GM21619 (cell line): ENCODE results near the gene DBP.

Source experiments
- ATAC-seq: cut with Tn5 transposase; IDR thresholded peaks from one replicate; pipeline ENCODE4 v1.9.1; 2021; ENCODE audit not compliant: unreplicated experiment

The DBP gene

DNA sequence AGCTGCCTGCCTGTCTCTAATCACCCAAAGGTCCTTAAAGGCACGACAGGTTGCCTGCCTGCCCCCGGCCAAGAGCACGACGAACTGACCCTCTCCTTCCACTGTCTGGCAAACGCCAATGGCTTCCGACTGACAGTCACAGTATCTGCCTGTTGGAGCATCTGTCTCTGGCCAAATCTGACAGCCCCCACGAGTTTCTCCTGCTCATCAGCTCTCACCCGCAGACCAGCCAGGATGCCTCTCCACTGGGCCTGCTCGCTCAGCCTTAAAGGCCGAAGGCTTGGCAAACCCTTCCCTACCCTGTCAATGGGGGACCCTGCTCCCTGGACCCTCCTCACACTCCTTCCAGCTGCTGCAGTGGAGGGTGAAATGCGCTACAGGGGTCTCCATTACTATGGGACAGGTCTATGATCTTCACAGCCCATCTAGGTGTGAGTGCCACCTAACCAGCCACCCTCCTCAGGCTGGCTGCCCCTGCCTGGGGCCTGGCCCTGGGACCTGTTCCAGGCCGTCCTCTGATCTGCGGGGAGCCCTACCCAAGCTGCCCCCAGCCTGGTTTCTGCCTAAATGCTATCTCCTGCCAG lies 23.2 kb downstream of the DBP start:
- no peak for ATAC-seq

GRCh38 chr19:48613024-48613851 lies 23.9 kb downstream of the DBP start:
- no peak for ATAC-seq

DNA sequence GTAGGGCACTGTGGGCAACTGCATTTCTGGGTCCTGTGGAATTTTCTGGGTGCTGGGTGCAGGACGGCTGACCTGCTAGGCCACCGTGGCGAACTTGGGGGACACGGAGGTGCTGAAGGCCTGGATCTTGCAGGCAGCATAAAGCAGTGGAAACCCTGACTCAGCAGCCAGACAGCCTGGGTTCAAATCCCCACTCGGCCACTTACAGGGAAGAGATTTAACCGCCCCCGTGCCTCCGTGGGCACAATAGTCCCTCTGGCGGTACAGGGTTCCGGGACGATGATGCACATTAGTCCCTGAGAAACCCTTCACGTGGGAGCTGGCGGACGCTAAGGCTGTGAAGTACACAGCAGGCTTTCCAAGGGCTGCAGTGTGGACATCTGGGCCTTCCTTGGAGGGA lies 25.3 kb downstream of the DBP start:
- no peak for ATAC-seq

GRCh38 chr19:48609571-48610108 lies 27.5 kb downstream of the DBP start:
- no peak for ATAC-seq

DNA sequence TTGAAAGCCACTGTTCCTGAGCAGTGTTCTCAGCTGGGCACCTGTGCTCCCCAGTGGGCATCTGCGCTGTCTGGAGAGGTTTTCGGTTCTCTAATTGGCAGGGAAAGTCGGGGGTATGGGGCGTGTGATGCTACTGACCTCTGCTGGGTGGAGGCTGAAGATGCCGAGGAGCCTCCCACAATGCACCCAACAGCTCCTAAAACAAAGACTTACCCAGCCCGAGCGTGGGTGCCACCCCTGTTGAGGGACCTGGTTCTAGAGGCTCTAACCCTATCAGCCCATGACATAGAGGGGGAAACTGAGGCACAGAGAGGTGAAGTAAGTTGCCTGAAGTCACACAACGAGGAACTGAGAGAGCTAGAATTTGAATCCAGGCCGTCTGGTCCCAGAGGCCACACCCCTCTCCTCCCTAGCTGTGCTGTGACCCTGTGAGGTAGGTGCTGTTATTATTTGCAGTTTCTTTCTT lies 28.3 kb downstream of the DBP start:
- ATAC-seq, result peak; percentile 69

DNA sequence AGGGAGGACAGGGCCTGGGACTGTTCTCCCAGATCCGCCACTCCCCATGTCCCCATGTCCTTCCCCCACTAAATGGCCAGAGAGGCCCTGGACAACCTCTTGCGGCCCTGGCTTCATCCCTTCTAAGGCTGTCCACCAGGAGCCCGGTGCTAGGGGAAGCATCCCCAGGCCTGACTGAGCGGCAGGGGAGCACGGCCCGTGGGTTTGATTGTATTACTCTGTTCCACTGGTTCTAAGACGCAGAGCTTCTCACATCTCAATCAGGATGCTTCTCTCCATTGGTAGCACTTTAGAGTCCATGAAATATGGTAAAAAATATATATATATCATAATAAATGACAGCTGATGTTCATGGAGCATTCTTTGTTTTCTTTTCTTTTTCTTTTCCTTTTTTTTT lies 29.8 kb downstream of the DBP start:
- no peak for ATAC-seq

- ATAC-seq, result no peak
Measured at GRCh38 chr19:48606463-48607358, 30.5 kb downstream of the DBP start, which contains the start of gene SPACA4. Gene SPACA4, plus strand, starts transcription at chr19:48606742. Its CDS starts 237 bp downstream, at chr19:48606979.

DNA sequence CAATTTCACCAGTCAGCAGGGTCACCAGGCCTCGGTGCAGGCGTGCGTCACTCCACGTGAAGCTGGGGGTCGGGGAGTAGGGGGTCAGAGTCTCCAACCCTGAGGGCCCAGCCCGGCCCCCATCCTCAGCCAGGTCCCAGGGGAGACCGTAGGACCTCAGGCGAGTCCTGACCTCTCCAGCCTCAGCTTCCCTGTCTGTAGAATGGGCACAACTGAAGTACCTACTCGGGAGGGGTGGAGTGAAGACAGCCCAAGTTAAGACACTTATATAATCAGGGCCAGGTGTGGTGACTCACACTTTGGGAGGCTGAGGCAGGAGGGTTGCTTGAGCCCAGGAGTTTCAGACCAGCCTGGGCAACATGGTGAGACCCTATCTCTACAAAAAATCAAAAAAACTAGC lies 33.3 kb downstream of the DBP start:
- no peak for ATAC-seq

GRCh38 chr19:48603449-48603848 lies 33.7 kb downstream of the DBP start:
- ATAC-seq, result no peak

GRCh38 chr19:48603001-48603400 lies 34.2 kb downstream of the DBP start:
- ATAC-seq, result no peak

DNA sequence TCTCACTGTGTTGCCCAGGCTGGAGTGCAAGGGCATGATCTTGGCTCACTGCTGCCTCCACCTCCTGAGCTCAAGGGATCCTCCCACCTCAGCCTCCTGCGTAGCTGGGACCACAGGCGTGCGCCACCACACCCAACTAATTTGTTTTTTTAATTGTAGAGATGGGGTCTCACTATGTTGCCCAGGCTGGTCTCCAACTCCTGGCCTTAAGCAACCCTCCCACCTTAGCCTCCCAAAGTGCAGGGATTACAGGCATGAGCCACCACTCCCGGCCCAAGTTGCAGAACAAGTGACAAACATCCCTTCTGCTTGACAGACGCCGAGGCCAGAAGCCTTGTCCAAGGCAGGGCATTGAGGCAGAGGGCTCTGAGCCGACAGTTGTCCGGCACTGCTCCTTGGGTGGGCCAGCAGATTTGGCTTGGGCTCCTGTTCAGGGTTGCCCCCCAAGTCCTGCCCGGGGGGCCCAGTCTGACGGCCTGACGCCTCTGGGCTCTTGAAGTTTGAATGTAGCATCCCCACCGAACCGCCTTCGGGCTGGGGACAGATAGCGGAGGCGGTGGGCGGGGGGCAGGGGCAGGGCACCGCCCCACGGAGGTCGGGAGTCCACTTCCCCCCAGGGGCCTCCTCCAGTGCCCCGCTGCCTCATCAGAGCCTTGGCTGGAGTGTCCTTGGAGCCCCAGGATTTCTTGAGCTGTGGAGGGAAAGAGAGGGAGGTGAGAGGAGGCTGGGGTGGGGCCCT lies 36.3 kb downstream of the DBP start:
- no peak for ATAC-seq

- ATAC-seq, result no peak
Measured at GRCh38 chr19:48598996-48599700, 38.0 kb downstream of the DBP start.

DNA sequence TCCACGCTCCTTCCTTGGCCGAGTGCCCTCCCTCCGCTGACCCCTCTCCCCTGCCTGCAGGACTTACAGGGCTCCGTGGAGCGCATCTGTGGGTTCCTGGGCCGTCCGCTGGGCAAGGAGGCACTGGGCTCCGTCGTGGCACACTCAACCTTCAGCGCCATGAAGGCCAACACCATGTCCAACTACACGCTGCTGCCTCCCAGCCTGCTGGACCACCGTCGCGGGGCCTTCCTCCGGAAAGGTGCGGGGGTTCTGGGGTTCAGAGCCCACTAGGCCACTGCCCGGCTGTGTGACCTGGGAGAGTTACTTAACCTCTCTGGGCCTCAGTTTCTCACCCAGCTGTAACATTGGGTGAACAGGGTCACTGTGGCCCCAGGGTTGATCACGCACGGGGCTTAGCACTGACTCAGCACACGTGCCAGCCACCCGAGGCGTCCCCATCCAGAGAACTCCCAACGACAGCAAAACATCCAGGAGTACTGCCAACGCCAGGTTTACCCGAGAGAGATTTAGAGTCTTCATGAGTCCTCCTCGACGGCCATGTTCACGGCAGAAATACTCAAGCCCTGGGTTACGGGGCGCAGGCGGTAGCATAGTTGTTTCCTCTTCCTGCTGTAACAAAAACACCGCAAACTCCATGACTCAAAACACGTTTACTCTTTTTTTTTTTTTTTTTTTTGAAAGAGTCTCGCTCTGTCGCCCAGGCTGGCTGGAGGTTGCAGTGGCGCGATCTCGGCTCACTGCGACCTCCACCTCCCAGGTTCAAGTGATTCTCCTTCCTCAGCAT lies 40.3 kb downstream of the DBP start:
- ATAC-seq, result no peak

DNA sequence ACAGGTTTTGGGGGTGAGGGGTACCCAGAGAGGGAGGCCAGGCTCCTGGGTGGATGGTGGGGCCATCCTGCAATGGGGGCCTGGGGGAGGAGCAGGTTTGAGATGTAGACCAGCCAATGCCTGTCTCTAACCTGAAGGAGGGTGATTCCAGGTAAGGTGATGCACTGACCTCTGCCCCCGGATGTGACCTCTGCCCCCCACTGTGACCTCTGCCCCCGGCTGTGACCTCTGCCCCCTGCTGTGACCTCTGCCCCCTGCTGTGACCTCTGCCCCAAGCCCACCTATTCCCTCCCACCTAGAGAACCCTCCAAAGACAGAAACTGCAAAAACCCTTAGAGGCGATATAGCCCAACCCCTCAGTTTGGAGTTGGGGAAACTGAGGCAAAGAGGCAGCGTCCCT lies 40.9 kb downstream of the DBP start:
- no peak for ATAC-seq

DNA sequence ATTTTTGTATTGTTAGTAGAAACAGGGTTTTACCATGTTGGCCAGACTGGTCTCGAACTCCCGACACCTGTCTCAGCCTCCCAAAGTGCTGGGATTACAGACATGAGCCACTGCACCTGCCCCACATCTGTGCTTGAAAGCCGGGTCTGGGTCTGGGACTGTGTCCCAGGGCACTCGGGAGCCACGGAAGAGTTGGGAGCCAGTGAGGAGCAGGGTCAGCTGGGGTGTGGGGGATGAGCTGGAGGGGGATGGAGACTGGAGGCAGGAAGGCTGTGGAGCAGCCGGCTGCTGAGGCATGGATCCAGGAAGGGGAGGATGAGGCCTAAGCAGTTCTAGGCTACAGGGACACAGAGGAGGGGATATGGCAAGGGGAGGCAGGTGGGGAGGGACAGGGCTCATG lies 41.3 kb downstream of the DBP start:
- ATAC-seq, result no peak

GRCh38 chr19:48595171-48595570 lies 42.0 kb downstream of the DBP start:
- ATAC-seq, result no peak

- no peak for ATAC-seq
Measured at GRCh38 chr19:48591021-48591420, 46.2 kb downstream of the DBP start.

DNA sequence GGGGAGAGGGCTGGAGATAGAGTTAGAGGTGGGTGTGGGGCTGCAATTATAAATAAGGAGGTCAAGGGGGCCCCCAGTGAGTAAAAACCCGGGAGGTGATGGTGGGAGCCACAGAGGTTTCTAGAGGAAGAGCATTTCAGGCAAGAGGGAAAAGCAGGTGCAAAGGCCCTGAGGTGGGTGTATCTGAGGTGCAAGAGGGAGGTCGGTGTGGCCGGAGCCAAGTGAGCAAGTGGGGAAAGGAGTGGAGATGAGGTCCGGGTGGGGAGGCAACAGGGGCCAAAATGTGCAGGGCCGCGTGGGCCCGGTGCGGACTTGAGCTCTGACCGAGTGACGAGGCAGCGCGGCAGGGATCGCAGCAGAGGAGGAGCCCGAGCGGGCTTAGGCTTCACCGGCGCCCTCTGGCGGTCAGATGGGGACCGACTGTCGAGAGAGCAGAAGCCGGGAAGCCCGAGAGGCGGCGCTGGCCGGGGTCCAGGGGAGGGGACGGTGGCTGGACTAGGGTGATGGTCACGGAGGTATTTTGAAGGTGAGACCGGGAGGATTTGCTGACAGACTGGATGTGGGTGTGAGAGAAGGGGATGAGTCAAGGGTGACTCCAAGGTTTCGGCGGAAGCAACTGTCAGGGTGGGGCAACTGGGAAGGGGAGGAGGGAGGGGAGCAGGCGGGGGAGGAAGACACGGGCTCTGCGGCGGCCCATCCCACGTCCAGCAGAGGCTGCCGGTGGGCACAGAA lies 48.3 kb downstream of the DBP start:
- ATAC-seq, result no peak
